GM12878 (cell line): ENCODE data around the gene MLPH.

Experiments
- CHD2 ChIP-seq: IDR thresholded peaks from 2 replicates; pipeline ENCODE4 v1.6.1; 2011; ENCODE audit warnings: low read depth, low read length, improper control_type of control experiment, borderline replicate concordance
- FOS ChIP-seq: IDR thresholded peaks from 3 replicates; pipeline ENCODE4 v1.6.1; 2011; ENCODE audit warnings: borderline replicate concordance; ENCODE audit not compliant: insufficient read length; ENCODE audit errors: extremely low read depth
- MTA3 ChIP-seq: IDR thresholded peaks from 2 replicates; pipeline ENCODE4 v1.6.1; 2012; ENCODE audit warnings: low read length, inconsistent platforms, borderline replicate concordance
- POLR2AphosphoS5 ChIP-seq: IDR thresholded peaks from 2 replicates; pipeline ENCODE4 v1.6.1; 2011; ENCODE audit warnings: mild to moderate bottlenecking, low read length, inconsistent platforms
- SP1 ChIP-seq: IDR thresholded peaks from one replicate; pipeline ENCODE4 v1.6.1; 2011; ENCODE audit warnings: low read depth, low read length
- SREBF2 ChIP-seq: IDR thresholded peaks from 2 replicates; pipeline ENCODE4 v1.6.1; 2012; ENCODE audit warnings: mild to moderate bottlenecking, low read length

DNA sequence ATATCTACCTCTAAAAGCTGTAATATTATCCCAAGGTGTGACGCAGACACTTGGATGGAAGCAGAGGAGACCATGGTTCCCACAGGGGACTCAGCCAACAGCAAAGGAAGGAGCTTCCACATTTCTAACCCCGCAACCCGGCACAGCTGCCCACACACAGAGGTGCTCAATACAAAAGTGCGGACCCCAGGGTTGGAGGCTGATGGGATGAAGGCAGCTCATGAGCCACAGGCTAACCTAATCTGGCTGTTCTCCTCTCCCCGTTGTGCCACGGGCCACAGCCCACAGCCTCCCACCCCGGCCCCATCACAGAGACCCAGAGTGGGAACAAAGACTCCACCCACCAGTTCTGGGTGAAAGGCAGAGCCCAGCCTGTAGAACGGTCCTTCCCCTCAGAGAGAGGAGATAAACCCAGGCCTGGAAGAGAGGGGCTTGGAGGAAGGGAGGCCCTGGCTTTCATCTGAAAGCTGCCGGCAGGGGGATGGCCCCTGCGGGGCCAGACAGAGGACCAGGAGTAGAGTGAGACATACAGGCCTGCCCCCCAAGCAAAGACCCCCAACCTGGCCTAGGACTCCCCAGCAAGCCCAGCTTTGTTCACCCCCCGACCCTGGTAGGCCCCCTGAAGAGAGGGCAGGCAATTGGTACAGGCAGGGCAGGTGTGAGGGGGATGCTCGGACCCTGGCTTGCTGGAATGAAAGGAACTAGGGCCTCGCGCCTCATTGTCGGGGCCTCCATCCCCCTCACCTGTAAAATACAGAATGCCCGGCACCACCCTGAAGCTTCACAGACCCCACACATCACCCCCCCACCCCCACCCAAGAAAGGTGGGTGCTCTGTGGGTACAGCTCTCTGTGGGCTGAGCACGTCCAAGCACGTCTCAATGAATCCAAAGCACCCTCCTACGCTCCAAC lies 96.6 kb downstream of the MLPH start:
- TF ChIP-seq CHD2 (no peak), SREBF2 (no peak), MTA3 (no peak), FOS (no peak), SP1 (no peak), POLR2AphosphoS5 (no peak)
